NOMO-1 (cell line): Measurements from ENCODE around the gene VPS41.

ENCODE experiments used
- DNase-seq, 2 experiments: peaks; one replicate each; lab custom pipeline; 2025; ENCODE audit not compliant: unreplicated experiment in 2 of 2; lab: John Stamatoyannopoulos, UW

Gene VPS41

DNA sequence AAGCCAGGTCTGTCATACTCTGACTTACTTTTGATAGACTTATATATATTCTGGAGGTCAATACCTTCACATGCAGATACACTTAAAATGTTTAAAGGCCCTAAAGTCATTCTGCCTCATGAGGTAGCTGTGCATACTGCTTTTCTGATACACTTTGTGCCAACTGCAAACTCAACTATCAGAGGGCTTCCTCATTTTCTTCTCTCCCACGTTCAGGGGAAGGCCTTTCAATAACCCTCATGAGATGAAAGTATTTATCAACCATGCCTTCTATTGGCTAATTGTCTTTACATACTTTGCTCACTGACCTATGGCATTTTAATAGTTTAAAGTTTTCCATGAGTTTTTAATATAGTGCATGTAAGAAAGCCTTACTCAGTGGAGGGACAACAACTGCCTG lies 165.1 kb downstream of the VPS41 start:
- DNase-seq = no peak

DNA sequence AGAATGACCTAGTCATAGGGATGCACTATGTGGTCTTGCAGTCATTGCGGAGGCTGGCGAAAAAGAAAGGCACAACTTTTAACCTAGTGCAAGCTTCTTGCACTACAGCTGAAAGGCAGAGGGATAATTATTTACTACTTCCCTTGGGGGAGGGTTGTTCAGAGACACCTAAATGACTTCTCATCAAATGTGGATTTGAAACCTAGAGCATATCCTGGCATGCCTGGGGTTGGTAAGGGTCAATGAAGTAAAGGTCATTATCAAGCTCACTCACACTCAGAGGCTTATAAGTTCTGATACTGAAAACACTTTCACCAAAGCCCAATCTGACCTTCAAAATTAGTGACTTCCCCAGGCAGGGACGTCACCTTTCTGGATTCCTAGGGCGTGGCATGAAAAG lies 168.9 kb downstream of the VPS41 start:
- no peak for DNase-seq

DNA sequence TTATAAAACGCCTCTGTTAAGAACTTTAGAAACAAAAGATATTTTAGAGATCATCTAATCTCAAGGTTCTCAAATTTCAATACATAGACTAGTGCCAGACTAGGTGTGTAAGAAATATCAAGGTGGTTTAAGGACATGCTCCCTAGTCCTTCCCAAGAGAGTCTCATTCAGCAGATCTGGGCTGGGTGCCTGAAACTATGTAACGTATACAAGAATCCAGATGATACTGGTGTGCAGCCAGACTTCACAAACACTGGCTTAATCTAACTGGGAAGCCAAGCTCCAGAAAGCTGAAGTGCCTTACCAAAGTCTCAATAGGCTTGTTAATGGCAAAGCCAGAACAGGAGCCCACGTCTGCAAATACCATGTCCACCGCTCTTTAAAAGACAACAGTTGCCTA lies 172.9 kb downstream of the VPS41 start:
- no peak for DNase-seq

DNA sequence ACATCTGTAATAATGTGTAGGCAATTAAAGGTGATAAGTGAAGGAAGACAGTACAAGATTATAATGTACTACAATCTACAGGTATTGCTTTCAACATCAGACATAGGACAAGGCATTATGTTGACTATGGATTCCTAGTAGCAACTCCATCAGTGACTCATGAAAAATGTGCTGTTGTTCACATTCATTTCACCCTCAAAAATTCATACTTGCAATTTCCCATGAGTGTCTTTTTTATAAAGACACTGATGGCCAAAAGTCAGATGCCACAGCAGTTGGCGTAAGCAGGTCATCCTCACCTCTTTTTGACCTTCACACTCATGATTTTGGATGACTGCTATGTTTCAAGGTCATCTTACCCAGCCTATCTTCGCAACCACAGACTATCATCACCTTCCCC lies 177.8 kb downstream of the VPS41 start:
- no peak for DNase-seq

DNA sequence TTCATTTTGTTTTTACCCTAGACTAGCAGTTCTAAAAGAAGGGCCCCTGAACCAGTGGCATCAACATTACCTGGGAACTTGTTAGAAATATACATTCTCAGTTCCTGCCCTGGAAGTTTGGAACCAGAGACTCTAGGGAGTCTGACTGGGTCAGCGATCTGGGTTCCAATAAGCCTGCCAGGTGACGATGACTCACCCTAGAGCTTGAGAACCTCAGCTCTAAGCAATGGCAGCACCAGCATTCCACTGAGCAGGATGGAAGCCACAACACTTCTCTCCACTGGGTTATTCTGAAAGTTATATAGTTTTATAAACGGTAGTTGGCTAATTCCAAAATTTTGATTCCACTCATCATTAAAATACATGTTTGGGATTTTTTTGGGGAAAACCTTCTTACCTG lies 180.8 kb downstream of the VPS41 start:
- DNase-seq = no peak

DNA sequence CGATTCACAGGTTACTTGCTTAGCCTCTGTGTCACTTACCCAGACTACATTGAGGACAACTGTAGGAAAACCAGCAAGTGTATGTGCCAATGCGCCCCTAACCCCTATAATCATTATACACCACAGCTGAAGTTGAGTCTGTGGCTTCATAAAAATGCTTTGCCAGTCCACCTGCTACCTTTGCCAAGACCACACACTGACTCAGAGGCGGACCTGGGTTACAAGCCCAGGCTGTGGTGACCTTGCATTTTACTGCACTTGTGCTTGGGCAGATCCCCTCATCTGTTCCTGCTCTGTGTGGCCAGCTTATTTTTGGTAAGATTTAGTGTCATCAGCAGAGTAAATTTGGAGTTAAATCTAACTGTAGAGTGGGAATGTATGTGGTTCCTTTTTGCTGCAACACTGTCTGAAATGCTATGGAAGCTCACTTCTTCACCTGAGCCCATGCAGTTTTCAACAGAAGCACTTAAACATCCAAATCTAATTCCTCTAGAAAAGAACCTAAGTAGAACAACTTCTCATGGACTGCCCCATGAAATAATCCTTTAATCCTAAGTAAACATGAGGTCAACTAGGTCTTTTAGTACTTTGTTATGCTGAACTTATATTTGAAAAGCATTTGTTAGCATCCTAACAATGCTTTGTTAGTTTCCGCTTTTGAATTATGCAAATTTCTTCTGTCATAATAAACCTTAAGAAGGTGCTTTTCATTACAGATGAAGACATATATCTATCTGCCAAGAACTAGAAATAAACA lies 181.6 kb downstream of the VPS41 start:
- DNase-seq = no peak

DNA sequence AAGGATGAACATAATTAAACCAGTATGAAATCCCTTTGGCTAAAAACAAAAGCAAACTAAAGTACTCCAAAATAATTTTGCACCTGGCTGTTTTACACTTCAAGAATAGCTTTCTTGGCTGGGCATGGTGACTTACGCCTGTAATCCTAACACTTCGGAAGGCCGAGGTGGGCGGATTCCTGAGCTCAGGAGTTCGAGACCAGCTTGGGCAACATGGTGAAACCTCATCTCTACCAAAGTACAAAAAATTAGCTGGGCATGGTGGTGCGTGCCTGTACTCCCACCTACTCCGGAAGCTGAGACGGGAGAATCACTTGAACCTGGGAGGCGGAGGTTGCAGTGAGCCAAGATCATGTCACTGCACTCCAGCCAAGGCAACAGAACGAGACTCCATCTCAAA lies 185.7 kb downstream of the VPS41 start:
- DNase-seq = no peak

DNA sequence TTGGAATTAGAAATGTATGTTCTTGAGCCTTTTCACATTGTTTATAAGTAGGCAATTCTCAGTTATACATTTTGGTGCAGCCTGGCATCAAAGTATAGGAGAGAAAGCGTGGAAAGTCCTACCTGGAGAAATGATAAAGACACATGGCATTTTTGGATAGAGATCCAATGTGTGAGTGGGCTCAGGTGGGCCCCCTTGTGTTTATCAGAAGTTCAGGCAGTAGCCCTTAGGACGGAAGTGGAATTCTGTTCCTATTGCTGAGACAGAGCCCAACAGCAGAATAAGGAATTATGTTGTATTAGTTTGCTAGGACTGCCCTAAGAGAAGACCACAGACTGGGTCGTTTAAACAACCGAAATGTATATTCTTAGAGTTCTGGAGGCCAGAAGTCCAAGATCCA lies 192.6 kb downstream of the VPS41 start:
- DNase-seq = no peak

DNA sequence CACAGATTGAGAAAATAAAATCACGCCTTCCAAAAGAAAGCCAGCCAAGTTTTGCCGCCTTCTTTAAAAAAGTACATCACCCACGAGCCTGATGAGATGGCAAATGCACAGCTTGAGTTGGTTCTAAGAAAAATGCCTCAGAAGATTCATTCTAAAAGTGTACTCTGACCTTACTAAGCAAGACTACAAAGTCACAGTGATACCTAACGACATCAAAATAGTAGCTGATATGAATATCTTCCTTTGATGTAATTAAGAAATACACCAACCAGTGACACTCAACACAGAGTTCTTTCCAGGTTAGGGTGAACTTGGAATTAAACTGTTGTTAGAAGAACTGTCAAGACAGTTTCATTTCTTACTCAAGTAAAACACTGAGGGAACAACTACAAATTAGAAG lies 199.9 kb downstream of the VPS41 start:
- no peak for DNase-seq

DNA sequence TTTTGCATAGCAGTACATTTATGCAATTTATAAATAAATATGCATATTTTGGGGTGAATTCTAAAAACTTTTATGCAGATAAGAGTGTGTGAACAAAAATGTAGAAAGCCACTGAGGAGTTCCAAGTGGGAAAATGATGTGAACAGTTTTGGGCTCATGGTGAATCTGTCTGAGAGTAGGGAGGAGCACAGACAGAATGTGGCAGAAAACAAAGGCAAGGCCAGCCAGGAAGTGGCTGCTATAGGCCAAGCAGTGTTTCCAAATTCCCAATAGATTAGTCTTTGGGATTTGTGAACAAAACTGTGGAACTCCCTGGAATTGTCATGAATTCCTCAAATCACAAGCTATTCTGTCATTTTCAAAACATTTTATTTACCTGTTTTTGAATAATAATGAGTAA lies 204.2 kb downstream of the VPS41 start:
- no peak for DNase-seq

DNA sequence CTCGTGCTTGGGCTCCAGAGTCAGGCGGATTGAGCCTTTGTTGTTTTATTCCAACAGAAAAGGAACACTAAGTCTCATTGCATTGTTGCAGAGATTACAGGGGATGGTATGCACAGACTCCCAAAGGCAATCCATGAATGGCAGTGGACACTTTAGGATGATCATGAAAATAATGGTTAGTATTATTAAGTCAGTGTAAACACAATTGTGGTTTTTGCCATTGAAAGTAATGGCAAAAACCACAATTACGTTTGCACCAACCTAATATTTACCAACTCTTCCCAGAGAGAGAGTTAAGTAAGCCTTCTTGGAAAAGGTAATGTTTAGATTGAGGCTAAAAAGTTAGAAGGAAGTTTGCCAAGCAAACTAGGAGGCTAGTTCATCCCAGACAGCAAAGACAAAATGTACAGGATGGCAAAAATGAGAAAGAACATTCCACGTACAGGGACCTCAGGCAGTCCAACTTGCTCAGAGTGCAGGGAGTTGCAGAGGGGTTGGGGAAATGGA lies 204.9 kb downstream of the VPS41 start:
- no peak for DNase-seq

DNA sequence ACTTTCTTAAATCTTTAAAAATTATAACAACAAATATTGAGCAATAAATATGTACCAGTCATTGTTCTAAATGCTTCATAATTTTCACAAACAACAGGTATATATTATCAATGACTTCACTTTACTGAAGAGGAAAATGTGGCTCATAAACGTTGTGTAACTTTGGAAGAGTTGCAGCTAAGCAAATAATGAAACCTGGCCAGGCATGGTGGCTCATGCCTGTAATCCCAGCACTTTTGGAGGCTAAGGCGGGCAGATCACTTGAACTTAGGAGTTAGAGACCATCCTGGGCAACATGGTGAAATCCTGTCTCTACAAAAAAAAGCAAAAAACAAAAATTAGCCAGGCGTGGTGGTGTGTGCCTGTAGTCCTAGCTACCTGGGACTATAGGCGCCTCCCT lies 205.9 kb downstream of the VPS41 start:
- DNase-seq = no peak

DNA sequence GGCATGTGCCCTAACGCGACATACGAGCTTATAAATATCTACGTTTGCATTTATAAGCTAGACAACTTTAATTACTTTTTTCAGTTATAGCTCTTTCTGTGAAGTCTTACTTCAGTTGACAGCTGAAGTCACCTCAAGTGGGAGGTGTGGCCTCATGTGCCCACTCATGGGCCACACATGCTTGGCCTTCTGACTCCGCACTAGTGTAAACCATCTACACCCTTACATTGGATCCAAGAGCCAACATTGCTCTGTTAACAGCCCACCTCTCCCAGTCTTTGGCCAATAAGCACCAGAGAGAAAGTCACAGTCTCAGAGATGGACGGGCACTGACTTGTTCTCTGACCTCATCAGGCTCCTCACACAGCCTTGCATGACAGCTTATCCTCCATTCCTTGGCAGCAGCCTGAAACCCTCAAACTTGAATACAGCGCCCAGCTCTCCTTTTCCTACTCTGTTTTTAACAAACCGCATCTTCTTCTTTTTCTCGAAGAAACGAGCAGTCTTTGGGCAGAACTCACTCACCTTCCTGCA lies 206.9 kb downstream of the VPS41 start:
- no peak for DNase-seq

DNA sequence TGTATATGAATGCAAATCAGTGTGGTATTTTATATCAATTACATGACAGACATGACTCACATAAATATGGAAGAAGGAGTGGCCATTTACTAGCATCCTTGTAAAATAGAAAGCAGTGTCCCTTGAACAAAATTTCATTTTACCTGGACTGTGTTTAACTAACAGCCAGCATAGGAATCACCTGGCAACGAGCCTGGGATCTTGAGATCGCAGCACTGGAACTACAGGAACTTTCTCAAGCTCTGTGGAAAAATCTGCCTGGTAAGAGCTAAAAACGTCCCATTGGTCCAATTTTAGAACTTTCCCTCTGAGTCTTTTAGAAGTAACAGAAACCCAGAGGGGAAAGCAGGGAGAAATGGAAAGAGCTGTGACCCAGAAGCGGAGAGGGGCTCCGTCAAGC lies 208.9 kb downstream of the VPS41 start:
- DNase-seq = no peak

DNA sequence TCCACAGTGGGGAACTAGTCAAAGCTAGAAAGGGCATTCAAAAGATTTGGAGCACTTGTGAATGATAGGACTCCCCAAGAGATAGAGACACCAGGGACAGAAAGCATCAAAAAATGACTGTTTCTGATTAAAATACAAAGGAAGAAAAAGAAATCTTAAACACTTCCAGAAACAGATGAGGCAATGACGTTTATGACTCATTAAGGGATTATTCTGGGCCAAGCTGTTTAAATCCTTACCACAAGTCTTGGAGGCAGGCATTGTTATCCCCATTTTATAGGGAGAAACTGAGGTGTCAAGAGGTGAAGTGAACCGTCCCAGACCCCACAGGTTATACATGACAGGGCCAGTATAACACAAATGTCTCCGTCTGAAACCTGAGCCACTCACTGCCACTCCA lies 209.5 kb downstream of the VPS41 start:
- no peak for DNase-seq

DNA sequence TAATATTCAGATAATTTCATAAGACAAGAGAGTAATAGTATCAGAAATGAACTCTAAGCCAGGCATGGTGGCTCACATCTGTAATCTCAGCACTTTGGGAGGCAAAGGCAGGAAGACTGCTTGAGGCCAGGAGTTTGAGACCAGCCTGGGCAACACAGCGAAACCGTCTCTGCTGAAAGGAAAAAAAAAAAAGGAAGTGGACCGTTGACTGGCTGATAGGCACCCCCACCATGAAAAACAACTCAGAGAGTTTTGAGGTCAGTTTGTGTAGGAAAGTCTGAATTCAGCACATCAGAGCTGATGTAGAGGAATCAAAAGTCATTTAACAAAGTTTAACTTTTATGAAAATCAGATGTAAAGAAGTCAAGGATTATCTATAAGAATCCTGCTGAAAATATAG lies 214.7 kb downstream of the VPS41 start:
- DNase-seq = no peak

DNA sequence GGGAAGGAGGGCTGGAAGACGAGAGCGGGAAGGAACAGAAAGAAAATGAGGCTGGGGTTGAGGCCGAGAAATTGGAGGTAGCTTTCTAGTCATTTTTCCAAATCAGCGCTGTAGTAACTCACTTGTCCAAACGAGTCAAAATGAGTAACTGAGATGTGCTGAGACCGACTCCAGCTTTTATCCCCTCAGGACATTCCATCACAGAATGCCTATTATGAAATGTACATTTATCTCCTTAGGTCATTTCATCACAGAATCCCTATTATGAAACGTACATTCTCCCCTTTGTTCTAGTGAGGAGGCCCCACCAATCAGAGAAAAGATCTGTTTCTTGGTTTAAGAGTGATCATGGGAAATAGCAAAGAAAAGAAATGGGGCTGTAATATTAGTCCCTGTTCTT lies 222.1 kb downstream of the VPS41 start:
- DNase-seq = no peak

DNA sequence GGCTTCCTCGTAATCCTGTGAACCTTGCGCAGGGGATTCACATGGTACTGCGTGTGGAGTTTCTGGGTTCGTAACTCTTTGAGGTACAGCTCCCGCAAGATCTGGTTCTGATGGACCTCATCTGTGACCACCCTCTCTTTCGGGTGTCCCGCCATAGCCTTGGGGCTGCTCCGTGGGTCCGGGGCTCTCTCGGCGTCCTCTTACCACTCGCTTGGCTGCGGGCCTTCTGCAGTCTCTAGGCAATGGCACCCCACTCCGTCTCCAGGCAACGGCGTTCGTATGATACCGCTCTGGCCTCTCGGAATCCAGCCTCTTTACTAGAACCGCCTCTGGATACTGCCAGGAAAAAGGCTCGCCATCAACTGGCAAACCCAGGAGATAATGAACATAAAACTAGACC lies 223.1 kb downstream of the VPS41 start:
- DNase-seq = no peak

DNA sequence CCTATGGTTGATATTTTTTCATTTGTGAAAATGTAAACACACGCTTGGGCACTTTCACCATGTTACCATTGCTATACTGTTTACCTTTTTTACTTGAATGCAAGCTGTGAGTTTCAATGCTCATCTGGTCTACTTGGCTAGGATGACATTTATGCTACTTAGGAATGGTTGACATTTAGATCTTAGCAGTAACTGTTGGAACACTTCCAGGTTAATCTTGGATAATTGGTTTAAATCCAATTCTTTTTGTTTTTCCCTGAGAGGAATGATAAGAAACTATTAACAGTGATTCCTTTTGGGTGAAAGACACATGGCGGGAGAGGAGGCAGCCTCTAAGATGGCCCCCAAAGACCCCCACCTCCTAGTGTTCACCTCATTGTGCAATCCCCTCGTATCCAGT lies 226.4 kb downstream of the VPS41 start:
- DNase-seq = no peak

DNA sequence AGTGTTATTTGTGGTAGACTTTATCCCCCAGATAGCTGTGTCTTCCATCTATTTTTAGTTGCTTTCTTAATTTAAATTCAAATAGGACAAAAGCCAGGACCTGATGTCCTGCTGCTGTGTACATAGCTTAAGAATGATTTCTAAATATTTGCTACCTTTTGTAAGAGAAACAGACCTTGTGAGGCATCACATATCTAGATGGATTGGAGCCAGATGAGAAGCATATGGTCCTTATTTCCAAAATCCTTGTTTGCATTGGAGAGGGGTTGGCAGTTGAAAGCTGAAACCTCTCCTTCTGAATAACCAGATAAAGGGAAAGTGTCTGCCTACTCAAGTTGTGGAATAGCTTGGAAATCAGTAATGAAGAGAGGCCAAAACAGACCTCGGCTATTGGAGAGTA lies 227.1 kb downstream of the VPS41 start:
- no peak for DNase-seq

DNA sequence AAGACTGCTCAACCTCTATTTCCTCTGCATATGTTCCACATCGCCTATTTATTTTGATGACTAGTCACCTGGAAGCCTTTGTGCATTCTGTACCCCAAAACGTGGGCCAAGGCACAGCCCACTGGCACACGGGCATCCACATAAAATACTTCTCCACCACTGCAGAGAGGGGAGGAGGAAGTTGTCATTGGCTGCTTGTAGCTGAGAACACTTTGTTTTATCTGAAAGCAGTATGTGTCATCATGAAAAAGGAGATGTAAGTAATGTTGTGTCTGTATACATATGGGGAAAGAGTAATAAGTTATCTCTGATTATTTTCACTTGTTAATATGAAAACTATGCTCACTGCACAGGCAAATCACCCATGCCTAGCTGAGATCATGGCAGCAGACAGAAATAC lies 229.6 kb downstream of the VPS41 start:
- DNase-seq = no peak

DNA sequence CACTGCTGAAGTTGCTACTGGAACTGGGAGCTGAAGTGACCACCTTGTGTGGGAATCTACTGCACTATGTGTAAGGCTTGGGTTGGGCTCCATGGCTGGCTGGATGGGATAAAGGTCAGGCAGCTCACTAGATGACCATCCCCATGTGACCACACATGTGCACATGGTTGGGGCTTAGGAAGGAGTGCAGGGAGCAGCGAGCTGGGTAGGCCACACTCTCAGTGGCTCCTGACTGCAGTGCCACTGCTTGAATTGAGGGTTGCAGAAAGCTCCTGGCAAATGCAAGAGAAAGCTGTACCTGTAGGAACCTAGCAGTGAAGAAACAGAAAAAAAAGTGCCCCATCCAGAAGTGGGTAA lies 230.3 kb downstream of the VPS41 start:
- no peak for DNase-seq
